GM12801 (cell line): Measurements from ENCODE around the gene KLHL40.

Experiments used
- TF ChIP-seq, protein P1 (sequence below): IDR thresholded peaks from one replicate; pipeline ENCODE4 v1.5.1; 2011; ENCODE audit warnings: control low read depth; ENCODE audit not compliant: insufficient read length; ENCODE audit errors: extremely low read depth

Gene KLHL40

DNA sequence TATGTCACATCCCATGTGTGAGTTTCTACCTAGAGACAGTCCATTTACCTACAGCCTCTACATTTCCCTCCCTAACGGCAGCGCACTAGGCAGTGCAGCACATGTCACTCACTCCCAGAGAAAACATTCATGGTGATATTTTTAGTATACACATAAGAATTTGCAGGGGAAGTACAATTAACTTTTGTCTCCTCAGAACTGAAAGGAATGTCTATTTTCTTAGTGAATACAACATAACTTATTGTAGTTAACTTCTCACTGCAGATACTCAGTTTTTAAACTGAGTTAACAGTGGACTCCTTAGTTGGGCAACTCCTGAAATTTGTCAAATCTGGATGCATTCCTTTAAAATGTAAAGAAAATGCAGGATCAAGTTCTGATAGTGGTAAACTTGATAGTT, 36.3 kb upstream of the KLHL40 start:
- TF ChIP-seq, protein P1, sequence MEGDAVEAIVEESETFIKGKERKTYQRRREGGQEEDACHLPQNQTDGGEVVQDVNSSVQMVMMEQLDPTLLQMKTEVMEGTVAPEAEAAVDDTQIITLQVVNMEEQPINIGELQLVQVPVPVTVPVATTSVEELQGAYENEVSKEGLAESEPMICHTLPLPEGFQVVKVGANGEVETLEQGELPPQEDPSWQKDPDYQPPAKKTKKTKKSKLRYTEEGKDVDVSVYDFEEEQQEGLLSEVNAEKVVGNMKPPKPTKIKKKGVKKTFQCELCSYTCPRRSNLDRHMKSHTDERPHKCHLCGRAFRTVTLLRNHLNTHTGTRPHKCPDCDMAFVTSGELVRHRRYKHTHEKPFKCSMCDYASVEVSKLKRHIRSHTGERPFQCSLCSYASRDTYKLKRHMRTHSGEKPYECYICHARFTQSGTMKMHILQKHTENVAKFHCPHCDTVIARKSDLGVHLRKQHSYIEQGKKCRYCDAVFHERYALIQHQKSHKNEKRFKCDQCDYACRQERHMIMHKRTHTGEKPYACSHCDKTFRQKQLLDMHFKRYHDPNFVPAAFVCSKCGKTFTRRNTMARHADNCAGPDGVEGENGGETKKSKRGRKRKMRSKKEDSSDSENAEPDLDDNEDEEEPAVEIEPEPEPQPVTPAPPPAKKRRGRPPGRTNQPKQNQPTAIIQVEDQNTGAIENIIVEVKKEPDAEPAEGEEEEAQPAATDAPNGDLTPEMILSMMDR = no peak

DNA sequence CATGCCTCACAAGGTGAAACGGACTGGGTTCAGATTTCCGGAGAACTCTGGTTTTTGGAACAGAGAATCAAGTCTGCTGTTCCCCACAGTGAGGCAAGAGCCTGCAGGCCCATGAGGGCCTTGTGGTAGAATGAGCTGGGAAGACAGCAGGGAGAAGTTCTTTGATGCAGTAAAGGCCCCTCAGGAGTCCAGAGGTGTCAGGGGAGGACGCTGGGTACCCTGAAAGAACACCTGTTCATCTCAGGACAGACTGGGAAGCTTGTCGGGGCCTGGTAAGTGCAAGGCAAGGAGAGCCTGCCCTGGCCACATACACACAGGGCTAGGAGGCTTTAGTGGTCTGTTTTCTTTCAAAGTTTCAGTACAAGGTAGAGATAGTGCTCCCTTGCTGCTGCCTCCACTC, 35.6 kb upstream of the KLHL40 start:
- TF ChIP-seq, protein P1 = no peak

DNA sequence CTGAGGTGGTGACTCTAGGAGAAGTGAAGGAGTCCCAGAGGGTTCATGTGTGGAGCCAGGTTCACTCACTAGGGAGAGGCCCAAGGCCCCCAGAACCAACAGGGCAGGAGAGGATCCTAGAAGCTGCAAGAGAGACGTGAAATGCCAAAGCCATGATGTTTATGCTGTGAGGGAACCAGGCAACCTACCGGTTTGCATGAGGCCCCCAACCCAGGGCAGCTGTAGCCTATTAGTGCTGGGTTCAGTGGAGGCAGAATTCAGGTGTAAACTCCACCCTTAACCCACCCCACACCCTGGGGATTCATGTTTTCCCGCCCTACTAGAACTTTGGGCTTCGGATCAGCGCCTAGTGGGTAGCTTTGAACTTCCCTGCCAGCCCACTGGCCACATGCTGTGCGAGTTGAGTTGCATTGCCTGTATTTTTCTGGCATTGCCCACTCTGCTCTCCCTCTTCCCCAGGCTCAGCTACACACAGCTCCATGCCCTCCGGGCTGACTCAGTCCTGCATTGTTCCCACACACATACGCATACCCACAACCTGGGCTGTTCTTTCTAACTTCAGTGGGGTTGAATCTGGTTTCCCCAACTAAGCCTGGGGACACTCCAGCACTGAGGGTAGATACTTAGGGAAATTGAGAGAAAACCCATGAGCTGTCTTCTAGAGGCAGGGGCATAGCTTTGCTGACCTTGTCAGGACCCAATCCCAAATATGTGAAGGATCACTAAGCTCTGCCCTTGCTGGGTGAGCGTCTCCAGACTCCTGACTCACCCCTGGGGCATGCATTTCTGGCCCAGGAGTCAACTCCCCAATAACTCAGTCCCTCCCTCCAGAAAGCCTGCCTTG, 33.9 kb upstream of the KLHL40 start:
- TF ChIP-seq, protein P1 = no peak

DNA sequence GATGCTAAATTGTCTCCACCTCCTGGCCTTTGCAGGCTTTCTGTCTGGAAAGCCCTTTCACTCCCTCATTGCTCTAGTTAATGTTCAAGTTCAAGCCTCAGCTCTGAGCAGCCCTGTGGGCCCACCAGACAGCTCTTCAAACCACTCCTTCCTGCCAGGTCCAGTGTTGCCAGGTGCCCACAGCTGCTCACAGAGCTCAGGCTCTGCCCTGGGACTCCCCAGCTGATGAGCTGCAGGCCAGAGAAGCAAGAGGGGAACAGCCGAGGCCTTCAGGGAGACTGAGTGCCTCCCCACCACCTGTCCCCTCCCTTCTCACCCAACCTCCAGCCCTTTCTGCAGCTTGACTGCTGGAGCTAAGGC, 33.1 kb upstream of the KLHL40 start:
- TF ChIP-seq, protein P1 = no peak

DNA sequence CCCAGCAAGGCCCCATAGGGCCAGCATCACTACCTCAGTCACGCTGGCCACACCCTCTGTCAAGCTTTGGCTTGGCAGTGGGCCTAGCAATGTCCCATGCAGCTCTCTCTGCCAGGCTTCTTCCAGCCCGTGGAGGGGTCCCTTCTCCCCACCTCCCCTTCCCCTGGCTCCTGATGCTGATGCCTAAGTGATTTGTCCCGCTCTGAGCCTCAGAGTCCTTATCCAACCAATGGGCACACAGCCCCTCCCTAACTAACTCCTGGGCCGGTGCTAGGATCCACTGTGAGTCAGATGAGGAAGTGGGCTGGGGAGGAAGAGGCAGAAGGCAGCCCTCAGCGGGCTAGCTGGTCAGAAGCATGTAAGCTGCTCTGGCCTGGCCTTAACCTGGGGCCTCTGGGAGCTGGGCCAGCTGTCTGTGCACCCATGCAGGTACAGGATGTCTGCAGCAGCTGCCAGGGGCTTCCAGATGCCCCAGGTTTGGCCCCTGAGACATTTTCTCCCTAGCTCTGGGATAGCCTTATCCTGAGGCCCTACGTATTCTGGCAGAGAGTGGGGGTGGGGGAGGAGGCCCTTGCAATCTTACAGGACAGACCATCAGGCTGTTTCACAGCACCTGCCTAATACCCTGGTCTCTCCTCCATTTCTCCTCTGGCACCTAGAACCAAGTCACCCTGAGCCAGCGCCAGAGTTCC, 32.6 kb upstream of the KLHL40 start:
- TF ChIP-seq, protein P1 = no peak

DNA sequence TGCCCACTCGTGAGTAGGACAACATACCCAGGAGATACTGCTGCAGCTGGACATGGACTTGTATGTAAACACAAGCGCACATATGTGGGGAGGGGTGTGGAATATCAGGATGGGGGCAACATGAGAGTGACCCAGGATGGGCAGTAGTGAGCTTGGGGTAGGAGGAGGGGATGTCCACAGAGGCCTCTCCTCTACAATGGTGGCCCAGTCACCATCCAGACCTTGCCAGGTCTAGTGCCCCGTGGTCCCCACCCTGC, 32.1 kb upstream of the KLHL40 start:
- TF ChIP-seq, protein P1 = no peak

DNA sequence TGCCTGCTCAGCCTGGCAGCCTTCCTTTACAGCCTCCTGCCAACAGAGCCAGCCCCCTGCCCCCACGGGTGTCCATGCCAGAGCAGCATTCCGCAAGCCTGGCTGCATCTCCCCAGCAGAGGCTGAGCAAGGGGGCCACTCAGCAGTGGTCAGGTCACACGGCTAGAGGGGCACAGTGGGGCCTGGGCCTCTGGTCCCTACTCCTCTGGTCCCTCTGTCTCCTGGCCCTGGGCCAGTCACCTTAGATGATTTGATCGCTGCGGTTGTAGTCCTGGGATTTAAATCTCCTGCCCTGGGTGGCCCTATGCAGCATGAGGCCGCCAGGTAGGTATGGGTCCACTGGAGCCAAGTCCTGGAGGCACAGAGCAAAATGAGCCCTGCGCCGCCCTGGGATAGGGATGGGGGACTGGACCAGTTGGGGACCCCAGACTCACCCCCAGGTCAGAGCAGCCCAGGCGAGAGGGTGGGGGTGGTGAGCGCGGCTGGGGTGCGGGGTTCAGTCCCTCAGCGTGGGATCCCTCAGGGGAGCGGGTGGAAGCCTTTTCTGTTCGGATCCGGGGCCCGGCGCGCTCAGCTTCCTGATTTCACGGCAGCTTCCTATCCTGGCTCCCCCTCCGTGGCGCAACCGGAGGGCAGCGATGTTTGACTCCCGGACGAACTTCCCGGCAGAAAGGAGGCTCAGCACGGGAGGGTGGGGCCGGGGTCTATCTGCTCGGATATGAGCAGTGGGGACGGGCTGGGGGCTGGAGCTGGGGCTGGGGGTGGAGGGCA, 31.6 kb upstream of the KLHL40 start, which contains the start of gene ZBTB47:
Gene ZBTB47 (plus strand): TSS at position 138 of the 771 bp plus-strand sequence. CDS start 4,659 bp downstream, outside the sequence.
- TF ChIP-seq, protein P1 = no peak
